Adrenal gland (tissue), 12 donors: Measurements from ENCODE around the gene PTK6. TPM values are rescaled to one million over a fixed set of nuclear protein-coding genes. Genes with fewer than 3 reads are reported as not detected.

Experiments used
- polyA plus RNA-seq, 3 donors: library from polyadenylated mRNA; stranded (reverse); fragments of 200-250 nt in 2 of 3; fragments of 350-450 nt in 1 of 3; fragmentation: Illumina TruSeq in 1 of 3; extraction: RNeasy Lipid Tissue Mini Kit (QIAGEN cat#74804) in 1 of 3; gene quantifications; one replicate each; pipeline ENCODE4 v1.2.3, GENCODE V29; 2013 to 2014
- total RNA-seq, 9 donors: library from RNA; depleted of rRNA in 4 of 9; stranded (reverse); fragments of >200 nt in 4 of 9; fragments of 120-200 nt in 1 of 9; fragmentation: NEBNext Ultra II Directional in 1 of 9; extraction: Animal tissue kit (Norgen Biotek cat#: 25700) in 1 of 9; gene quantifications; one replicate each; pipeline versions ENCODE4 v1.1.0 to v1.2.4, GENCODE V29; 2013 to 2023
- donor health status: healthy with polysubstance abuse.
- donor health status: Bipolar disorder and iron deficiency.
- donor health status: DM: yes; HTN: yes; CAD: no.
- donor health status: DM: no; HTN: no; CAD: no.
- donor health status: DM: no; HTN: no; CAD: no.
- donor health status: DM: yes; HTN: yes; CAD: no.

Gene PTK6
- total and polyA plus RNA-seq, 12 donors = 0.19 to 0.72 (median 0.36) TPM; not detected in 5

Other genes with a start within 250 kb of the PTK6 start
- under 1 TPM in 4 of 9 donors, not detected in 5; 0.09 to 0.39 (median 0.14) TPM for gene COL20A1, start 244.2 kb downstream of the PTK6 start, total RNA-seq
- gene COL20A1, start 244.2 kb downstream of the PTK6 start, polyA plus RNA-seq = under 1 TPM in 2 of 3 donors, not detected in 1; 0.34 to 0.97 TPM
- gene CHRNA4, start 176.0 kb downstream of the PTK6 start, total RNA-seq = under 1 TPM in 4 of 9 donors, not detected in 5; 0.06 to 0.57 (median 0.28) TPM
- gene CHRNA4, start 176.0 kb downstream of the PTK6 start, polyA plus RNA-seq = under 1 TPM; 0.20 to 0.32 (median 0.26) TPM
- gene KCNQ2, start 64.7 kb downstream of the PTK6 start, total RNA-seq = 10 to 100 TPM in 2 of 9 donors, 1 to 10 TPM in 2, under 1 TPM in 2, not detected in 3; 0.69 to 19.0 (median 7.1) TPM
- 10 to 100 TPM; 10.3 to 81.6 (median 11.8) TPM for gene KCNQ2, start 64.7 kb downstream of the PTK6 start, polyA plus RNA-seq
- 100 to 1,000 TPM in 5 of 9 donors, 10 to 100 TPM in 4; 59.5 to 407 (median 127) TPM for gene EEF1A2, start 38.3 kb downstream of the PTK6 start, total RNA-seq
- 100 to 1,000 TPM in 2 of 3 donors, 10 to 100 TPM in 1; 76.8 to 159 (median 151) TPM for gene EEF1A2, start 38.3 kb downstream of the PTK6 start, polyA plus RNA-seq
- gene PPDPF, start 16.6 kb downstream of the PTK6 start, total RNA-seq = 100 to 1,000 TPM in 3 of 9 donors, 10 to 100 TPM in 5, 1 to 10 TPM in 1; 7.4 to 193 (median 73.4) TPM
- gene PPDPF, start 16.6 kb downstream of the PTK6 start, polyA plus RNA-seq = 100 to 1,000 TPM in 2 of 3 donors, 10 to 100 TPM in 1; 10.5 to 158 (median 139) TPM
- gene SRMS, start 10.4 kb upstream of the PTK6 start, total RNA-seq = not detected
- gene SRMS, start 10.4 kb upstream of the PTK6 start, polyA plus RNA-seq = not detected
- under 1 TPM in 6 of 9 donors, not detected in 3; 0.25 to 0.83 (median 0.43) TPM for gene FNDC11, start 16.8 kb upstream of the PTK6 start, total RNA-seq
- gene FNDC11, start 16.8 kb upstream of the PTK6 start, polyA plus RNA-seq = under 1 TPM in 2 of 3 donors, not detected in 1; 0.20 to 0.64 TPM
- 10 to 100 TPM in 8 of 9 donors, 1 to 10 TPM in 1; 3.7 to 54.4 (median 31.1) TPM for gene HELZ2, start 36.9 kb upstream of the PTK6 start, total RNA-seq
- gene HELZ2, start 36.9 kb upstream of the PTK6 start, polyA plus RNA-seq = 10 to 100 TPM in 1 of 3 donors, 1 to 10 TPM in 2; 4.0 to 18.7 (median 4.3) TPM
- gene GMEB2, start 89.7 kb upstream of the PTK6 start, total RNA-seq = 10 to 100 TPM in 6 of 9 donors, 1 to 10 TPM in 3; 5.7 to 18.2 (median 12.1) TPM
- gene GMEB2, start 89.7 kb upstream of the PTK6 start, polyA plus RNA-seq = 10 to 100 TPM in 2 of 3 donors, 1 to 10 TPM in 1; 4.2 to 13.9 (median 13.6) TPM
- 10 to 100 TPM; 29.2 to 85.0 (median 48.6) TPM for gene STMN3, start 116.0 kb upstream of the PTK6 start, total RNA-seq
- gene STMN3, start 116.0 kb upstream of the PTK6 start, polyA plus RNA-seq = 100 to 1,000 TPM in 1 of 3 donors, 10 to 100 TPM in 2; 34.5 to 109 (median 72.3) TPM
- gene RTEL1, start 120.9 kb upstream of the PTK6 start, total RNA-seq = 100 to 1,000 TPM in 1 of 9 donors, 10 to 100 TPM in 8; 10.9 to 110 (median 32.1) TPM
- 100 to 1,000 TPM in 1 of 3 donors, 10 to 100 TPM in 1, 1 to 10 TPM in 1; 9.4 to 109 (median 70.8) TPM for gene RTEL1, start 120.9 kb upstream of the PTK6 start, polyA plus RNA-seq
- 1 to 10 TPM in 6 of 9 donors, under 1 TPM in 1, not detected in 2; 0.78 to 6.7 (median 2.1) TPM for gene TNFRSF6B, start 159.3 kb upstream of the PTK6 start, total RNA-seq
- gene TNFRSF6B, start 159.3 kb upstream of the PTK6 start, polyA plus RNA-seq = 10 to 100 TPM in 2 of 3 donors, not detected in 1; 36.1 to 43.3 TPM
- 10 to 100 TPM; 31.7 to 63.8 (median 42.0) TPM for gene ARFRP1, start 170.6 kb upstream of the PTK6 start, total RNA-seq
- gene ARFRP1, start 170.6 kb upstream of the PTK6 start, polyA plus RNA-seq = 10 to 100 TPM; 18.8 to 75.9 (median 52.2) TPM
- 10 to 100 TPM; 20.9 to 56.2 (median 31.0) TPM for gene ZGPAT, start 170.7 kb upstream of the PTK6 start, total RNA-seq
- 100 to 1,000 TPM in 1 of 3 donors, 10 to 100 TPM in 1, 1 to 10 TPM in 1; 4.4 to 120 (median 61.7) TPM for gene ZGPAT, start 170.7 kb upstream of the PTK6 start, polyA plus RNA-seq
- gene LIME1, start 199.3 kb upstream of the PTK6 start, total RNA-seq = 10 to 100 TPM in 4 of 9 donors, 1 to 10 TPM in 5; 1.6 to 32.2 (median 6.3) TPM
- 100 to 1,000 TPM in 1 of 3 donors, 10 to 100 TPM in 1, under 1 TPM in 1; 0.22 to 103 (median 45.0) TPM for gene LIME1, start 199.3 kb upstream of the PTK6 start, polyA plus RNA-seq
- gene SLC2A4RG, start 202.4 kb upstream of the PTK6 start, total RNA-seq = 100 to 1,000 TPM in 1 of 9 donors, 10 to 100 TPM in 8; 28.4 to 122 (median 46.7) TPM
- gene SLC2A4RG, start 202.4 kb upstream of the PTK6 start, polyA plus RNA-seq = 100 to 1,000 TPM in 2 of 3 donors, 1 to 10 TPM in 1; 7.9 to 210 (median 150) TPM